Gastrocnemius medialis (tissue), 4 donors: ENCODE results near the gene CAMK2D.

Source experiments
- POLR2A ChIP-seq, 2 donors: fragments of 450-650 bp; IDR thresholded peaks; one replicate each; pipeline ENCODE4 v1.6.1; 2017; ENCODE audit warnings: antibody characterized with exemption in 2 of 2, mild to moderate bottlenecking in 2 of 2, moderate library complexity in 2 of 2
- TF ChIP-seq, protein P1 (sequence below), 5 experiments: fragments of 450-650 bp in 3 of 5; fragments of 200-600 bp in 2 of 5; sonication (generic) in 2 of 5; IDR thresholded peaks in 4 of 5; conservative IDR thresholded peaks in 1 of 5; 1 replicate in 4 of 5; 2 replicates in 1 of 5; pipeline ENCODE4 v1.5.1; 2016 to 2019; ENCODE audit warnings: antibody characterized with exemption in 5 of 5, mild to moderate bottlenecking in 3 of 5, moderate library complexity in 3 of 5

DNA sequence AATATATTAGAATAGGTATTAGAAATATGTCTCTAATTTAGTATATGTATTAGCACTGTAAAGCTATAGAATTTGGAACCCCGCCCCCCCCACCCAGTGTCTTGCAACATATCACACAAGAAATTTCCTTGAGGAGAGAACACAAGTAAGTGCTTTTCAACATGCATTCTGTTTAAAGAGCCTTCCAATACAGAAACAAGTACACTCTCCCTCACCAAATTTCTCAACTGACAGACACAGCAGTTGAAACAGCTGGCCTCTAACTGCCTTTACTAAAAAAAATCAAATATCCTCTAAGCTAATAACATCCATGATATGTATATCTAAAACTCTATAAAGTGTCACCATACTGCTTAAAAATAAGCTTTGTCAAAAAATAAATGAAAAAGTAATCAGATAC, 12.4 kb downstream of the CAMK2D start:
- TF ChIP-seq, protein P1, sequence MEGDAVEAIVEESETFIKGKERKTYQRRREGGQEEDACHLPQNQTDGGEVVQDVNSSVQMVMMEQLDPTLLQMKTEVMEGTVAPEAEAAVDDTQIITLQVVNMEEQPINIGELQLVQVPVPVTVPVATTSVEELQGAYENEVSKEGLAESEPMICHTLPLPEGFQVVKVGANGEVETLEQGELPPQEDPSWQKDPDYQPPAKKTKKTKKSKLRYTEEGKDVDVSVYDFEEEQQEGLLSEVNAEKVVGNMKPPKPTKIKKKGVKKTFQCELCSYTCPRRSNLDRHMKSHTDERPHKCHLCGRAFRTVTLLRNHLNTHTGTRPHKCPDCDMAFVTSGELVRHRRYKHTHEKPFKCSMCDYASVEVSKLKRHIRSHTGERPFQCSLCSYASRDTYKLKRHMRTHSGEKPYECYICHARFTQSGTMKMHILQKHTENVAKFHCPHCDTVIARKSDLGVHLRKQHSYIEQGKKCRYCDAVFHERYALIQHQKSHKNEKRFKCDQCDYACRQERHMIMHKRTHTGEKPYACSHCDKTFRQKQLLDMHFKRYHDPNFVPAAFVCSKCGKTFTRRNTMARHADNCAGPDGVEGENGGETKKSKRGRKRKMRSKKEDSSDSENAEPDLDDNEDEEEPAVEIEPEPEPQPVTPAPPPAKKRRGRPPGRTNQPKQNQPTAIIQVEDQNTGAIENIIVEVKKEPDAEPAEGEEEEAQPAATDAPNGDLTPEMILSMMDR (IDR thresholded peaks at IDR 0.05 in 4 of 5, conservative IDR thresholded peaks at IDR 0.05 in 1 of 5), result no peak
- TF ChIP-seq POLR2A (IDR thresholded peaks at IDR 0.05), result no peak
